Measurements from ENCODE around the gene PNMA6E. TPM values are rescaled to one million over a fixed set of nuclear protein-coding genes. Genes with fewer than 3 reads are reported as not detected.

PNMA6E gene
- total and polyA plus RNA-seq, 9 of the 15 experiments (the other 6 are each of a cell fraction or from before 2014, with no cell fraction given): 0.03 TPM; not detected in 8

DNA sequence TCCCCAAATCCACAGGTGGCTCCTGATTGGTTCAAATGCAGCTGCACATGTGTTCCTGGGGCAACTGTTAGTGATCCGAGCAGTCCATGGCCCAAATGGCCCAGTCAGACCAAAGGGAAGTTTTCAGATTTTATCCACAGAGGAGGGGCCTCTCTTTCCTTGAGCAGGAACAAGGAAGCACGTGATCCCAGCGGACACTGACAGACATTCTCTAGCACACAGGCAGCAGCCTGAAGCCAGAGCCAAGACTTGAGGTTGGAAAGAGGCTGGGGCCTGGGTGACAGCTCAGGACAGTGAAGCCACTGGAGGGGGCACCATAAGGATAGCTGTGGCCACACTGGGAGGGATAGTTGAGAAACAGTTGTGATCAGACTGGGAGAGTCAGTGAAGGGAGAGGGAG lies 6.6 kb upstream of the PNMA6E start (continued):
- no peak for TF ChIP-seq RB1 (IDR thresholded peaks at IDR 0.05; ENCODE audit: low read depth)
- TF ChIP-seq LEF1 (IDR thresholded peaks at IDR 0.05): no peak
- TF ChIP-seq, protein P1, sequence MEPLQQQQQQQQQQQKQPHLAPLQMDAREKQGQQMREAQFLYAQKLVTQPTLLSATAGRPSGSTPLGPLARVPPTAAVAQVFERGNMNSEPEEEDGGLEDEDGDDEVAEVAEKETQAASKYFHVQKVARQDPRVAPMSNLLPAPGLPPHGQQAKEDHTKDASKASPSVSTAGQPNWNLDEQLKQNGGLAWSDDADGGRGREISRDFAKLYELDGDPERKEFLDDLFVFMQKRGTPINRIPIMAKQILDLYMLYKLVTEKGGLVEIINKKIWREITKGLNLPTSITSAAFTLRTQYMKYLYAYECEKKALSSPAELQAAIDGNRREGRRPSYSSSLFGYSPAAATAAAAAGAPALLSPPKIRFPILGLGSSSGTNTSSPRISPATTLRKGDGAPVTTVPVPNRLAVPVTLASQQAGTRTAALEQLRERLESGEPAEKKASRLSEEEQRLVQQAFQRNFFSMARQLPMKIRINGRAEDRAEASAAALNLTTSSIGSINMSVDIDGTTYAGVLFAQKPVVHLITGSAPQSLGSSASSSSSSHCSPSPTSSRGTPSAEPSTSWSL (CRISPR knock-in tag; IDR thresholded peaks at IDR 0.05; ENCODE audit: borderline replicate concordance): no peak
- no peak for TF ChIP-seq POU5F1 (IDR thresholded peaks at IDR 0.05; ENCODE audit: borderline replicate concordance, low read depth, low read length, partially characterized antibody)
- TF ChIP-seq, protein P2, sequence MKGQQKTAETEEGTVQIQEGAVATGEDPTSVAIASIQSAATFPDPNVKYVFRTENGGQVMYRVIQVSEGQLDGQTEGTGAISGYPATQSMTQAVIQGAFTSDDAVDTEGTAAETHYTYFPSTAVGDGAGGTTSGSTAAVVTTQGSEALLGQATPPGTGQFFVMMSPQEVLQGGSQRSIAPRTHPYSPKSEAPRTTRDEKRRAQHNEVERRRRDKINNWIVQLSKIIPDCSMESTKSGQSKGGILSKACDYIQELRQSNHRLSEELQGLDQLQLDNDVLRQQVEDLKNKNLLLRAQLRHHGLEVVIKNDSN (CRISPR knock-in tag; IDR thresholded peaks at IDR 0.05): peak; percentile 68
- TF ChIP-seq, protein P3, sequence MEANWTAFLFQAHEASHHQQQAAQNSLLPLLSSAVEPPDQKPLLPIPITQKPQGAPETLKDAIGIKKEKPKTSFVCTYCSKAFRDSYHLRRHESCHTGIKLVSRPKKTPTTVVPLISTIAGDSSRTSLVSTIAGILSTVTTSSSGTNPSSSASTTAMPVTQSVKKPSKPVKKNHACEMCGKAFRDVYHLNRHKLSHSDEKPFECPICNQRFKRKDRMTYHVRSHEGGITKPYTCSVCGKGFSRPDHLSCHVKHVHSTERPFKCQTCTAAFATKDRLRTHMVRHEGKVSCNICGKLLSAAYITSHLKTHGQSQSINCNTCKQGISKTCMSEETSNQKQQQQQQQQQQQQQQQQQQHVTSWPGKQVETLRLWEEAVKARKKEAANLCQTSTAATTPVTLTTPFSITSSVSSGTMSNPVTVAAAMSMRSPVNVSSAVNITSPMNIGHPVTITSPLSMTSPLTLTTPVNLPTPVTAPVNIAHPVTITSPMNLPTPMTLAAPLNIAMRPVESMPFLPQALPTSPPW (CRISPR knock-in tag; IDR thresholded peaks at IDR 0.05): 0 out of 2 replicates have a peak, but pooled peaks have one; percentile 22
- no peak for TF ChIP-seq SRSF3 (IDR thresholded peaks at IDR 0.05; ENCODE audit: insufficient read depth, low read length)
- TF ChIP-seq TOE1 (IDR thresholded peaks at IDR 0.05; ENCODE audit: borderline replicate concordance): peak; percentile 67; the same call in 1 of the 2 replicates
- TF ChIP-seq TOE1 (CRISPR knock-in tag; IDR thresholded peaks at IDR 0.05; ENCODE audit: borderline replicate concordance, low read depth): no peak
- TF ChIP-seq MAZ (CRISPR knock-in tag; conservative IDR thresholded peaks at IDR 0.05 in 1 of 2, IDR thresholded peaks at IDR 0.05 in 1 of 2): no peak
- TF ChIP-seq, protein P4, sequence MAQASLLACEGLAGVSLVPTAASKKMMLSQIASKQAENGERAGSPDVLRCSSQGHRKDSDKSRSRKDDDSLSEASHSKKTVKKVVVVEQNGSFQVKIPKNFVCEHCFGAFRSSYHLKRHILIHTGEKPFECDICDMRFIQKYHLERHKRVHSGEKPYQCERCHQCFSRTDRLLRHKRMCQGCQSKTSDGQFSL (CRISPR knock-in tag; IDR thresholded peaks at IDR 0.05): no peak
- TF ChIP-seq, protein P4 (tag; IDR thresholded peaks at IDR 0.05): no peak
- TF ChIP-seq RAD51 (IDR thresholded peaks at IDR 0.05; ENCODE audit: borderline replicate concordance, low read depth): peak; percentile 45
- no peak for TF ChIP-seq NFYB (IDR thresholded peaks at IDR 0.05; ENCODE audit: extremely low read depth, insufficient read length)
- TF ChIP-seq, protein P5, sequence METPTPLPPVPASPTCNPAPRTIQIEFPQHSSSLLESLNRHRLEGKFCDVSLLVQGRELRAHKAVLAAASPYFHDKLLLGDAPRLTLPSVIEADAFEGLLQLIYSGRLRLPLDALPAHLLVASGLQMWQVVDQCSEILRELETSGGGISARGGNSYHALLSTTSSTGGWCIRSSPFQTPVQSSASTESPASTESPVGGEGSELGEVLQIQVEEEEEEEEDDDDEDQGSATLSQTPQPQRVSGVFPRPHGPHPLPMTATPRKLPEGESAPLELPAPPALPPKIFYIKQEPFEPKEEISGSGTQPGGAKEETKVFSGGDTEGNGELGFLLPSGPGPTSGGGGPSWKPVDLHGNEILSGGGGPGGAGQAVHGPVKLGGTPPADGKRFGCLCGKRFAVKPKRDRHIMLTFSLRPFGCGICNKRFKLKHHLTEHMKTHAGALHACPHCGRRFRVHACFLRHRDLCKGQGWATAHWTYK (CRISPR knock-in tag; IDR thresholded peaks at IDR 0.05): no peak
- TF ChIP-seq ZNF146 (CRISPR knock-in tag; IDR thresholded peaks at IDR 0.05; ENCODE audit: unreplicated experiment): no peak
- TF ChIP-seq BHLHE40 (IDR thresholded peaks at IDR 0.05; ENCODE audit: low read length): peak; percentile 66
- no peak for TF ChIP-seq ATF7 (IDR thresholded peaks at IDR 0.05)
- no peak for TF ChIP-seq EWSR1 (IDR thresholded peaks at IDR 0.05; ENCODE audit: borderline replicate concordance, low read depth, partially characterized antibody)
- no peak for TF ChIP-seq DDX20 (tag; IDR thresholded peaks at IDR 0.05; ENCODE audit: low read depth)
- TF ChIP-seq EP400 (IDR thresholded peaks at IDR 0.05): no peak
- TF ChIP-seq ZNF311 (CRISPR knock-in tag; IDR thresholded peaks at IDR 0.05): no peak
- TF ChIP-seq CHD4 (IDR thresholded peaks at IDR 0.05; ENCODE audit: insufficient read depth, insufficient replicate concordance, low read depth, low read length, poor library complexity, severe bottlenecking): no peak

All from K562 (cell line).